B cell (primary cell): Measurements from ENCODE around the gene BSND. TPM values are rescaled to one million over a fixed set of nuclear protein-coding genes. Genes with fewer than 3 reads are reported as not detected.

Experiments used
- ATAC-seq: fragments of 200-7000 bp; cut with Tn5 transposase; one replicate; pipeline ENCODE4 v1.10.0; 2021; ENCODE audit warnings: low read depth, mild to moderate bottlenecking, moderate number of reproducible peaks, moderate library complexity
- CTCF ChIA-PET: fragments of 350-600 bp; sonication (Branson Sonifier 250); formaldehyde crosslinking; loops from one replicate; lab custom pipeline; 2021; ENCODE audit warnings: antibody characterized with exemption, inconsistent platforms; lab: Charles Lee
- POLR2A ChIA-PET: fragments of 350-600 bp; sonication (Branson Sonifier 250); formaldehyde crosslinking; loops from one replicate; lab custom pipeline; 2021; ENCODE audit warnings: antibody characterized with exemption; lab: Charles Lee
- DNase-seq: peaks from one replicate; pipeline ENCODE4 v3.0.0; 2013
- H2AFZ ChIP-seq: 2 replicates; pipeline ENCODE4 v1.6.1; 2012; ENCODE audit warnings: mild to moderate bottlenecking, low read depth, low read length; ENCODE audit not compliant: insufficient read depth, poor library complexity, severe bottlenecking
- H3K27ac ChIP-seq, 2 donors: 1 replicate in 1 of 2; 2 replicates in 1 of 2; pipeline ENCODE4 v1.5.1; 2012 to 2013; ENCODE audit warnings: low read length in 2 of 2, mild to moderate bottlenecking in 2 of 2, moderate library complexity in 1 of 2
- H3K27me3 ChIP-seq, 4 experiments: fragments of 200-600 bp in 1 of 4; sonication (generic) in 1 of 4; replicated peaks in 1 of 4; 1 replicate in 2 of 4; 2 replicates in 2 of 4; pipeline versions ENCODE4 v1.6.1 to v1.7.0; 2013 to 2016; ENCODE audit warnings: low read length in 3 of 4, mild to moderate bottlenecking in 2 of 4, mixed read lengths in 1 of 4, moderate library complexity in 1 of 4; ENCODE audit not compliant: insufficient read depth in 4 of 4, control insufficient read depth in 3 of 4; ENCODE audit errors: control extremely low read depth in 1 of 4
- H3K36me3 ChIP-seq, 2 experiments: replicated peaks in 1 of 2; 1 replicate in 1 of 2; 2 replicates in 1 of 2; pipeline versions ENCODE4 v1.6.1 to v1.7.1; 2013; ENCODE audit warnings: low read length in 1 of 2; ENCODE audit not compliant: insufficient read depth in 2 of 2, control insufficient read depth in 1 of 2; ENCODE audit errors: control extremely low read depth in 1 of 2, extremely low read depth in 1 of 2
- H3K4me1 ChIP-seq, 2 donors: fragments of 200-600 bp in 1 of 2; sonication (generic) in 1 of 2; 1 replicate in 1 of 2; 2 replicates in 1 of 2; pipeline versions ENCODE4 v1.5.1 to v1.6.1; 2013 to 2017; ENCODE audit warnings: low read length in 2 of 2; ENCODE audit not compliant: control insufficient read depth in 2 of 2, insufficient read depth in 2 of 2
- H3K4me2 ChIP-seq: replicated peaks from 2 replicates; pipeline ENCODE3; 2012; ENCODE audit warnings: mild to moderate bottlenecking, low read depth, low read length; ENCODE audit not compliant: poor library complexity, severe bottlenecking
- H3K4me3 ChIP-seq, 5 experiments: fragments of 200-600 bp in 1 of 5; sonication (generic) in 1 of 5; 1 replicate in 3 of 5; 2 replicates in 2 of 5; pipeline versions ENCODE4 v1.5.1 to v1.7.0; 2011 to 2016; ENCODE audit warnings: low read length in 4 of 5, mild to moderate bottlenecking in 4 of 5, low read depth in 2 of 5, control low read depth in 1 of 5, moderate library complexity in 1 of 5; ENCODE audit not compliant: insufficient read depth in 1 of 5; ENCODE audit errors: control extremely low read depth in 1 of 5, extremely low read depth in 1 of 5
- H3K79me2 ChIP-seq: fragments of 200-600 bp; sonication (generic); one replicate; pipeline ENCODE4 v1.6.0; 2016; ENCODE audit warnings: low read length; ENCODE audit not compliant: control insufficient read depth, insufficient read depth
- H3K9ac ChIP-seq: fragments of 200-600 bp; sonication (generic); 2 replicates; pipeline ENCODE4 v1.6.1; 2017; ENCODE audit warnings: mild to moderate bottlenecking, low read length, moderate library complexity
- H3K9me3 ChIP-seq, 3 donors: one replicate each; pipeline versions ENCODE4 v1.6.1 to v1.7.1; 2013; ENCODE audit warnings: low read length in 2 of 3; ENCODE audit not compliant: control insufficient read depth in 2 of 3, insufficient read depth in 1 of 3; ENCODE audit errors: control extremely low read depth in 1 of 3
- H4K20me1 ChIP-seq: 2 replicates; pipeline ENCODE4 v1.6.0; 2012; ENCODE audit warnings: mild to moderate bottlenecking, low read length; ENCODE audit not compliant: insufficient read depth, control insufficient read depth, poor library complexity, severe bottlenecking
- H3K27ac Mint-ChIP-seq: one replicate; pipeline ENCODE4 v1.8.0; 2021; ENCODE audit warnings: mixed read lengths
- H3K27me3 Mint-ChIP-seq: one replicate; pipeline ENCODE4 v1.8.0; 2021; ENCODE audit warnings: mixed read lengths
- H3K4me1 Mint-ChIP-seq: one replicate; pipeline ENCODE4 v1.8.0; 2021; ENCODE audit warnings: mixed read lengths
- H3K4me3 Mint-ChIP-seq: one replicate; pipeline ENCODE4 v1.8.0; 2021; ENCODE audit warnings: mixed read lengths
- H3K9me3 Mint-ChIP-seq: one replicate; pipeline ENCODE4 v1.8.0; 2022; ENCODE audit warnings: mixed read lengths; ENCODE audit not compliant: insufficient read depth
- EZH2 ChIP-seq: IDR thresholded peaks from 2 replicates; pipeline ENCODE4 v1.6.1; 2012; ENCODE audit warnings: borderline replicate concordance, low read depth, mild to moderate bottlenecking, moderate library complexity, low read length; ENCODE audit not compliant: insufficient read depth, poor library complexity, severe bottlenecking
- WGBS: methylation state at CpG from one replicate; pipeline ENCODE4 v1.1.5; 2013; ENCODE audit warnings: missing lambda C conversion rate; ENCODE audit not compliant: insufficient coverage; 5-methylcytosine and 5-hydroxymethylcytosine counted together
- intact Hi-C: fragments of 100-400 bp; cut with micrococcal nuclease; formaldehyde crosslinking; loops from one replicate; pipeline ENCODE4 v1.10.0; 2022
- polyA plus RNA-seq: library from polyadenylated mRNA; depleted of rRNA; stranded (reverse); fragments of >200 nt; gene quantifications from 2 replicates; pipeline ENCODE4 v1.2.3, GENCODE V29; 2012
- total RNA-seq, 2 donors: library from RNA; stranded (reverse); fragments of 120-200 nt in 1 of 2; gene quantifications; 1 replicate in 1 of 2; 2 replicates in 1 of 2; pipeline versions ENCODE4 v1.2.3 to v1.2.4, GENCODE V29; 2013 to 2022
- TF ChIP-seq, protein P1 (sequence below): fragments of 200-600 bp; IDR thresholded peaks from one replicate; pipeline ENCODE4 v1.8.0; 2022; ENCODE audit warnings: antibody characterized with exemption, mild to moderate bottlenecking

BSND gene
- total and polyA plus RNA-seq, 2 donors (not counting 1 experiment from before 2014, with no cell fraction given), result not detected

- no peaks in the 10 kb centered on the region for H3K36me3 ChIP-seq
- no peak overlapping the region for H3K27ac ChIP-seq
- intact Hi-C loops, result no loop called here
- 85% methylated on average over 2 of the region's 4 CpGs for WGBS
- TF ChIP-seq, protein P1, sequence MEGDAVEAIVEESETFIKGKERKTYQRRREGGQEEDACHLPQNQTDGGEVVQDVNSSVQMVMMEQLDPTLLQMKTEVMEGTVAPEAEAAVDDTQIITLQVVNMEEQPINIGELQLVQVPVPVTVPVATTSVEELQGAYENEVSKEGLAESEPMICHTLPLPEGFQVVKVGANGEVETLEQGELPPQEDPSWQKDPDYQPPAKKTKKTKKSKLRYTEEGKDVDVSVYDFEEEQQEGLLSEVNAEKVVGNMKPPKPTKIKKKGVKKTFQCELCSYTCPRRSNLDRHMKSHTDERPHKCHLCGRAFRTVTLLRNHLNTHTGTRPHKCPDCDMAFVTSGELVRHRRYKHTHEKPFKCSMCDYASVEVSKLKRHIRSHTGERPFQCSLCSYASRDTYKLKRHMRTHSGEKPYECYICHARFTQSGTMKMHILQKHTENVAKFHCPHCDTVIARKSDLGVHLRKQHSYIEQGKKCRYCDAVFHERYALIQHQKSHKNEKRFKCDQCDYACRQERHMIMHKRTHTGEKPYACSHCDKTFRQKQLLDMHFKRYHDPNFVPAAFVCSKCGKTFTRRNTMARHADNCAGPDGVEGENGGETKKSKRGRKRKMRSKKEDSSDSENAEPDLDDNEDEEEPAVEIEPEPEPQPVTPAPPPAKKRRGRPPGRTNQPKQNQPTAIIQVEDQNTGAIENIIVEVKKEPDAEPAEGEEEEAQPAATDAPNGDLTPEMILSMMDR, result no peak
- no peak for TF ChIP-seq EZH2
- H3K4me3 Mint-ChIP-seq, result no peak overlapping the region
- H3K4me3 ChIP-seq, result no peak overlapping the region
- no peaks in the 10 kb centered on the region for H3K4me1 Mint-ChIP-seq
- H3K9me3 ChIP-seq, result peaks cover 4 to 8% (median 4%) of the 10 kb centered on the region in 3 donors
- CTCF ChIA-PET, result interaction anchor here (2.4 kb wide), 1 partner anchor 12 kb away, joined by 9 read pairs; no protein-coding TSS in a partner anchor
- peaks cover 8% of the 10 kb centered on the region for H3K9me3 Mint-ChIP-seq
- no peaks in the 10 kb centered on the region for H3K4me1 ChIP-seq
- no peak overlapping the region for H3K27ac Mint-ChIP-seq
- no peak overlapping the region for H2AFZ ChIP-seq
- POLR2A ChIA-PET, result no interaction called here
- no peak for DNase-seq
- ATAC-seq, result no peak
- no peaks in the 10 kb centered on the region for H4K20me1 ChIP-seq
- H3K27me3 Mint-ChIP-seq, result peaks cover 19% of the 10 kb centered on the region
- no peak overlapping the region for H3K9ac ChIP-seq
- no peaks in the 10 kb centered on the region for H3K27me3 ChIP-seq
- no peak overlapping the region for H3K4me2 ChIP-seq
- H3K79me2 ChIP-seq, result no peaks in the 10 kb centered on the region
Observed at GRCh38 chr1:54956726-54957125, 42.0 kb upstream of the BSND start.

- POLR2A ChIA-PET, result no interaction called here
- intact Hi-C loops, result no loop called here
Observed at GRCh38 chr1:54959241-54959640, 39.5 kb upstream of the BSND start.

More at GRCh38 chr1:54959241-54959640, 39.5 kb upstream of the BSND start:
- no peak overlapping the region for H3K4me3 Mint-ChIP-seq
- Histone ChIP-seq H3K79me2 (no peaks in the 10 kb centered on the region), H3K27ac (no peak overlapping the region), H3K27me3 (no peaks in the 10 kb centered on the region), H3K4me3 (no peak overlapping the region), H3K9ac (no peak overlapping the region), H3K4me1 (no peaks in the 10 kb centered on the region), H3K9me3 (peaks cover 4 to 8% (median 4%) of the 10 kb centered on the region in 3 donors), H3K36me3 (no peaks in the 10 kb centered on the region), H2AFZ (no peak overlapping the region), H4K20me1 (no peaks in the 10 kb centered on the region), H3K4me2 (no peak overlapping the region)
- no peaks in the 10 kb centered on the region for H3K4me1 Mint-ChIP-seq
- H3K27me3 Mint-ChIP-seq, result peaks cover 18% of the 10 kb centered on the region
- TF ChIP-seq, protein P1, result no peak
- TF ChIP-seq EZH2, result no peak
- no peak overlapping the region for H3K27ac Mint-ChIP-seq
- no CpG with 5 or more reads among the region's 3 CpGs for WGBS
- ATAC-seq (no peak), DNase-seq (no peak)
- CTCF ChIA-PET, result interaction anchor here (0.9 to 1.0 kb wide), 2 partner anchors 9 to 14 kb away, joined by 3 read pairs; no protein-coding TSS in a partner anchor
- peaks cover 8% of the 10 kb centered on the region for H3K9me3 Mint-ChIP-seq
